HEK293 (cell line): ENCODE measurements around the gene SFT2D3.

ENCODE experiments used
- CTCF ChIA-PET: fragments of 350-600 bp; formaldehyde crosslinking; extraction: SDS; loops from one replicate; lab custom pipeline; 2021; ENCODE audit warnings: antibody characterized with exemption; lab: Yijun Ruan, JAX
- POLR2A ChIA-PET: fragments of 300-600 bp; formaldehyde crosslinking; extraction: SDS; loops from one replicate; lab custom pipeline; 2020; ENCODE audit warnings: antibody characterized with exemption, inconsistent platforms; lab: Yijun Ruan, JAX
- H3K27ac ChIP-seq: fragments of 200-500 bp; sonication (Bioruptor generic); 2 replicates; pipeline ENCODE4 v1.5.1; 2014; ENCODE audit warnings: low read depth, low read length, control low read depth, inconsistent platforms; ENCODE audit errors: extremely low read depth
- H3K36me3 ChIP-seq, 2 experiments: fragments of 200-500 bp in 1 of 2; sonication (Bioruptor generic) in 1 of 2; 1 replicate in 1 of 2; 2 replicates in 1 of 2; pipeline ENCODE4 v1.5.1; 2014 to 2017; ENCODE audit warnings: inconsistent platforms in 2 of 2, low read length in 2 of 2; ENCODE audit not compliant: control insufficient read depth in 2 of 2, insufficient read depth in 1 of 2
- H3K4me1 ChIP-seq: fragments of 200-500 bp; sonication (Bioruptor generic); 2 replicates; pipeline ENCODE4 v1.5.1; 2014; ENCODE audit warnings: mild to moderate bottlenecking, low read length, inconsistent platforms; ENCODE audit not compliant: control insufficient read depth, insufficient read depth
- H3K4me3 ChIP-seq: 2 replicates; pipeline ENCODE4 v1.5.1; 2011; ENCODE audit warnings: low read depth, mild to moderate bottlenecking, control low read depth, low read length, moderate library complexity
- H3K9me3 ChIP-seq: fragments of 200-500 bp; sonication (Bioruptor generic); 2 replicates; pipeline ENCODE4 v1.5.1; 2014; ENCODE audit warnings: low read depth, low read length, inconsistent platforms; ENCODE audit not compliant: control insufficient read depth, insufficient read depth
- PRDM10 ChIP-seq: fragments of 450-650 bp; formaldehyde crosslinking; IDR thresholded peaks from 2 replicates; pipeline ENCODE4 v1.5.1; 2016; ENCODE audit warnings: missing biosample characterization, missing genetic modification characterization
- SP2 ChIP-seq: fragments of 450-650 bp; formaldehyde crosslinking; IDR thresholded peaks from 2 replicates; pipeline ENCODE4 v1.5.1; 2016; ENCODE audit warnings: missing biosample characterization, missing genetic modification characterization
- TSHZ1 ChIP-seq: fragments of 450-650 bp; formaldehyde crosslinking; IDR thresholded peaks from 2 replicates; pipeline ENCODE4 v1.5.1; 2016; ENCODE audit warnings: missing biosample characterization, missing genetic modification characterization, borderline replicate concordance
- ZBTB11 ChIP-seq: fragments of 450-650 bp; formaldehyde crosslinking; conservative IDR thresholded peaks from 2 replicates; pipeline ENCODE4 v1.5.1; 2016; ENCODE audit warnings: low read depth, missing biosample characterization, missing genetic modification characterization
- ZBTB8A ChIP-seq: fragments of 450-650 bp; formaldehyde crosslinking; IDR thresholded peaks from 2 replicates; pipeline ENCODE4 v1.5.1; 2016; ENCODE audit warnings: missing biosample characterization, missing genetic modification characterization
- ZFP37 ChIP-seq: fragments of 450-650 bp; formaldehyde crosslinking; IDR thresholded peaks from 2 replicates; pipeline ENCODE4 v1.5.1; 2016; ENCODE audit warnings: missing biosample characterization, missing genetic modification characterization
- ZNF132 ChIP-seq: fragments of 450-650 bp; formaldehyde crosslinking; IDR thresholded peaks from 2 replicates; pipeline ENCODE4 v1.5.1; 2017; ENCODE audit warnings: missing biosample characterization, missing genetic modification characterization, borderline replicate concordance
- ZNF140 ChIP-seq: fragments of 450-650 bp; formaldehyde crosslinking; IDR thresholded peaks from 2 replicates; pipeline ENCODE4 v1.5.1; 2016; ENCODE audit warnings: missing biosample characterization, missing genetic modification characterization
- ZNF157 ChIP-seq: fragments of 450-650 bp; formaldehyde crosslinking; IDR thresholded peaks from 2 replicates; pipeline ENCODE4 v1.5.1; 2016; ENCODE audit warnings: missing biosample characterization, missing genetic modification characterization
- ZNF202 ChIP-seq: fragments of 450-650 bp; formaldehyde crosslinking; IDR thresholded peaks from 2 replicates; pipeline ENCODE4 v1.5.1; 2016; ENCODE audit warnings: missing biosample characterization, missing genetic modification characterization, borderline replicate concordance
- ZNF239 ChIP-seq: fragments of 450-650 bp; formaldehyde crosslinking; IDR thresholded peaks from 2 replicates; pipeline ENCODE4 v1.5.1; 2016; ENCODE audit warnings: missing biosample characterization, missing genetic modification characterization
- ZNF248 ChIP-seq: fragments of 450-650 bp; formaldehyde crosslinking; IDR thresholded peaks from 2 replicates; pipeline ENCODE4 v1.5.1; 2017; ENCODE audit warnings: missing biosample characterization, missing genetic modification characterization
- ZNF26 ChIP-seq: fragments of 450-650 bp; formaldehyde crosslinking; IDR thresholded peaks from 2 replicates; pipeline ENCODE4 v1.5.1; 2016; ENCODE audit warnings: missing biosample characterization, missing genetic modification characterization
- ZNF292 ChIP-seq: fragments of 450-650 bp; formaldehyde crosslinking; IDR thresholded peaks from 2 replicates; pipeline ENCODE4 v1.5.1; 2016; ENCODE audit warnings: low read depth, missing biosample characterization, missing genetic modification characterization, borderline replicate concordance
- ZNF350 ChIP-seq: fragments of 450-650 bp; formaldehyde crosslinking; IDR thresholded peaks from 2 replicates; pipeline ENCODE4 v1.5.0; 2017; ENCODE audit warnings: missing biosample characterization, mild to moderate bottlenecking, missing genetic modification characterization
- ZNF366 ChIP-seq: fragments of 450-650 bp; formaldehyde crosslinking; conservative IDR thresholded peaks from 2 replicates; pipeline ENCODE4 v1.5.1; 2016; ENCODE audit warnings: missing biosample characterization, missing genetic modification characterization
- ZNF658 ChIP-seq: fragments of 450-650 bp; formaldehyde crosslinking; IDR thresholded peaks from 2 replicates; pipeline ENCODE4; 2016; ENCODE audit warnings: missing biosample characterization, missing genetic modification characterization
- ZNF670 ChIP-seq: fragments of 450-650 bp; formaldehyde crosslinking; IDR thresholded peaks from 2 replicates; pipeline ENCODE4 v1.5.1; 2016; ENCODE audit warnings: missing biosample characterization, missing genetic modification characterization, low read depth
- ZNF777 ChIP-seq: fragments of 450-650 bp; formaldehyde crosslinking; IDR thresholded peaks from 2 replicates; pipeline ENCODE4 v1.5.1; 2017; ENCODE audit warnings: missing biosample characterization, missing genetic modification characterization, borderline replicate concordance
- ZNF843 ChIP-seq: fragments of 450-650 bp; formaldehyde crosslinking; IDR thresholded peaks from 2 replicates; pipeline ENCODE4 v1.5.1; 2016; ENCODE audit warnings: missing biosample characterization, missing genetic modification characterization

The SFT2D3 gene

GRCh38 chr2:127658641-127659407 is 42.5 kb upstream of the SFT2D3 start:
- Histone ChIP-seq H3K4me1 (no peaks in the 10 kb centered on the region), H3K36me3 (no peaks in the 10 kb centered on the region), H3K27ac (no peak overlapping the region), H3K4me3 (no peak overlapping the region), H3K9me3 (no peaks in the 10 kb centered on the region)
- ChIA-PET POLR2A (no interaction called here), CTCF (no interaction called here)
- TF ChIP-seq ZNF350 (tag by site-specific recombination), result no peak
- no peak for TF ChIP-seq SP2 (tag by site-specific recombination)
- TF ChIP-seq ZNF777 (tag by site-specific recombination), result no peak
- TF ChIP-seq ZNF248 (tag by site-specific recombination), result no peak
- no peak for TF ChIP-seq ZBTB8A (tag by site-specific recombination)
- no peak for TF ChIP-seq ZNF670 (tag by site-specific recombination)
- TF ChIP-seq ZNF658 (tag by site-specific recombination), result no peak
- TF ChIP-seq ZNF132 (tag by site-specific recombination), result no peak
- no peak for TF ChIP-seq PRDM10
- no peak for TF ChIP-seq ZNF140 (tag by site-specific recombination)
- no peak for TF ChIP-seq ZNF292 (tag by site-specific recombination)
- TF ChIP-seq ZFP37 (tag by site-specific recombination), result no peak
- TF ChIP-seq TSHZ1 (tag by site-specific recombination), result no peak
- no peak for TF ChIP-seq ZNF239 (tag by site-specific recombination)
- TF ChIP-seq ZNF157 (tag by site-specific recombination), result no peak
- no peak for TF ChIP-seq ZNF366
- no peak for TF ChIP-seq ZBTB11 (tag by site-specific recombination)
- TF ChIP-seq ZNF26 (tag by site-specific recombination), result no peak
- no peak for TF ChIP-seq ZNF843 (tag by site-specific recombination)
- TF ChIP-seq ZNF202 (tag by site-specific recombination), result no peak
